Naive thymus-derived CD4-positive, alpha-beta T cell (primary cell): Measurements from ENCODE around the gene P2RY11. TPM values are rescaled to one million over a fixed set of nuclear protein-coding genes. Genes with fewer than 3 reads are reported as not detected.

Source experiments
- ATAC-seq: fragments of 150-1000 bp; cut with Tn5 transposase; 2 replicates; pipeline ENCODE4 v1.10.0; 2021; ENCODE audit warnings: mild to moderate bottlenecking, moderate library complexity
- CTCF ChIA-PET: fragments of 350-600 bp; sonication (Branson Sonifier 250); formaldehyde crosslinking; loops from one replicate; lab custom pipeline; 2021; ENCODE audit warnings: antibody characterized with exemption; lab: Charles Lee
- POLR2A ChIA-PET: fragments of 350-600 bp; sonication (Branson Sonifier 250); formaldehyde crosslinking; loops from one replicate; lab custom pipeline; 2021; ENCODE audit warnings: antibody characterized with exemption, inconsistent platforms; lab: Charles Lee
- DNase-seq, 9 donors: peaks; one replicate each; pipeline versions ENCODE4 v3.0.0 to v3.0.0-alpha.2; 2020 to 2022; ENCODE audit warnings: mixed read lengths in 1 of 9
- H3K27ac ChIP-seq: one replicate; pipeline ENCODE4 v1.7.0; 2013; ENCODE audit warnings: mild to moderate bottlenecking, low read depth, low read length, moderate library complexity
- H3K27me3 ChIP-seq, 2 donors: one replicate each; pipeline ENCODE4 v1.7.0; 2013; ENCODE audit warnings: low read length in 2 of 2, mild to moderate bottlenecking in 2 of 2, moderate library complexity in 2 of 2; ENCODE audit not compliant: control insufficient read depth in 2 of 2, insufficient read depth in 2 of 2
- H3K36me3 ChIP-seq, 3 experiments: 1 replicate in 2 of 3; 2 replicates in 1 of 3; pipeline ENCODE4 v1.7.0; 2013; ENCODE audit warnings: low read length in 3 of 3, mild to moderate bottlenecking in 3 of 3, moderate library complexity in 1 of 3; ENCODE audit not compliant: insufficient read depth in 3 of 3, control insufficient read depth in 2 of 3
- H3K4me1 ChIP-seq, 2 donors: one replicate each; pipeline ENCODE4 v1.7.0; 2013; ENCODE audit warnings: low read length in 2 of 2, mild to moderate bottlenecking in 2 of 2, moderate library complexity in 1 of 2; ENCODE audit not compliant: control insufficient read depth in 2 of 2, insufficient read depth in 2 of 2
- H3K4me3 ChIP-seq: 2 replicates; pipeline ENCODE4 v1.7.0; 2013; ENCODE audit warnings: mild to moderate bottlenecking, low read length
- H3K9me3 ChIP-seq, 3 experiments: 1 replicate in 2 of 3; 2 replicates in 1 of 3; pipeline ENCODE4 v1.7.0; 2013; ENCODE audit warnings: low read length in 3 of 3; ENCODE audit not compliant: control insufficient read depth in 2 of 3
- H3K27ac Mint-ChIP-seq, 9 donors: one replicate each; pipeline ENCODE4 v1.8.0; 2020 to 2022; ENCODE audit warnings: mixed read lengths in 9 of 9, mild to moderate bottlenecking in 8 of 9, moderate library complexity in 5 of 9, inconsistent platforms in 2 of 9
- H3K27me3 Mint-ChIP-seq, 5 donors: one replicate each; pipeline ENCODE4 v1.8.0; 2021 to 2022; ENCODE audit warnings: mixed read lengths in 5 of 5, mild to moderate bottlenecking in 1 of 5
- H3K36me3 Mint-ChIP-seq, 5 donors: one replicate each; pipeline ENCODE4 v1.8.0; 2020 to 2022; ENCODE audit warnings: mixed read lengths in 5 of 5, mild to moderate bottlenecking in 3 of 5, inconsistent platforms in 1 of 5
- H3K4me1 Mint-ChIP-seq, 7 donors: one replicate each; pipeline ENCODE4 v1.8.0; 2020 to 2022; ENCODE audit warnings: mixed read lengths in 7 of 7, mild to moderate bottlenecking in 3 of 7, inconsistent platforms in 1 of 7
- H3K4me3 Mint-ChIP-seq, 10 donors: one replicate each; pipeline ENCODE4 v1.8.0; 2020 to 2022; ENCODE audit warnings: mild to moderate bottlenecking in 10 of 10, mixed read lengths in 10 of 10, moderate library complexity in 6 of 10, inconsistent platforms in 2 of 10
- H3K9me3 Mint-ChIP-seq, 11 donors: one replicate each; pipeline ENCODE4 v1.8.0; 2020 to 2022; ENCODE audit warnings: mixed read lengths in 11 of 11, mild to moderate bottlenecking in 4 of 11, inconsistent platforms in 1 of 11, moderate library complexity in 1 of 11
- intact Hi-C, 2 donors: fragments of 100-400 bp; cut with micrococcal nuclease; formaldehyde crosslinking; loops; one replicate each; pipeline ENCODE4 v1.15.1; 2023
- polyA plus RNA-seq, 2 donors: library from polyadenylated mRNA; unstranded; fragments of 300-500 nt; fragmentation: Illumina TruSeq; gene quantifications; one replicate each; pipeline ENCODE4 v1.2.3, GENCODE V29; 2021
- total RNA-seq, 6 experiments: library from RNA in 5 of 6; stranded (reverse) in 5 of 6; gene quantifications; 1 replicate in 5 of 6; 2 replicates in 1 of 6; pipeline ENCODE4 v1.2.3 and lab custom pipeline; 2021 to 2026

P2RY11 gene
- total and polyA plus RNA-seq, 7 experiments from 2014 or later = 2.7 to 89.3 (median 50.4) TPM

GRCh38 chr19:10091895-10092641, 19.4 kb upstream of the P2RY11 start:
- Mint-ChIP-seq H3K27ac (peak overlapping the region in 1 of 9 donors; percentile 68), H3K4me3 (peak overlapping the region in 1 of 10 donors; percentile 39), H3K36me3 (peaks cover 4 to 42% (median 7%) of the 10 kb centered on the region in 5 donors), H3K9me3 (peaks cover 0 to 4% (median 0%) of the 10 kb centered on the region in 11 donors), H3K4me1 (peaks cover 7 to 26% (median 15%) of the 10 kb centered on the region in 7 donors), H3K27me3 (no peaks in the 10 kb centered on the region)
- POLR2A ChIA-PET = interaction anchor here (0.7 to 2.5 kb wide), 2 partner anchors 12 to 46 kb away, joined by 3 to 7 read pairs; no protein-coding TSS in a partner anchor
- intact Hi-C loops = no loop called here
- no peak overlapping the region for H3K4me3 ChIP-seq
- ATAC-seq = no peak
- CTCF ChIA-PET = no interaction called here
- H3K4me1 ChIP-seq = peaks cover 12 to 14% of the 10 kb centered on the region in 2 donors
- H3K27me3 ChIP-seq = no peaks in the 10 kb centered on the region
- H3K27ac ChIP-seq = no peak overlapping the region
- peaks cover 0 to 47% (median 4%) of the 10 kb centered on the region in 3 experiments for H3K36me3 ChIP-seq
- no peak for DNase-seq
- no peaks in the 10 kb centered on the region for H3K9me3 ChIP-seq

GRCh38 chr19:10092648-10093294, 18.7 kb upstream of the P2RY11 start:
- peaks cover 0 to 47% (median 4%) of the 10 kb centered on the region in 3 experiments for H3K36me3 ChIP-seq
- POLR2A ChIA-PET = interaction anchor here (0.7 to 2.5 kb wide), 4 partner anchors 10 to 45 kb away, joined by 3 to 7 read pairs (median 3); partner anchors contain the start of gene ANGPTL6
- no peak overlapping the region for H3K4me3 ChIP-seq
- Mint-ChIP-seq H3K27me3 (no peaks in the 10 kb centered on the region), H3K36me3 (peaks cover 4 to 36% (median 7%) of the 10 kb centered on the region in 5 donors), H3K4me1 (peaks cover under 1 to 22% (median 8%) of the 10 kb centered on the region in 7 donors), H3K9me3 (peaks cover 0 to 4% (median 0%) of the 10 kb centered on the region in 11 donors), H3K27ac (peak overlapping the region in 4 of 9 donors; percentile 1 to 45 (median 27)), H3K4me3 (no peak overlapping the region)
- CTCF ChIA-PET = no interaction called here
- no peak for DNase-seq
- no peak for ATAC-seq
- no peaks in the 10 kb centered on the region for H3K27me3 ChIP-seq
- intact Hi-C loops = no loop called here
- H3K9me3 ChIP-seq = no peaks in the 10 kb centered on the region
- peaks cover 10 to 15% of the 10 kb centered on the region in 2 donors for H3K4me1 ChIP-seq
- H3K27ac ChIP-seq = no peak overlapping the region

- ATAC-seq (no peak), DNase-seq (no peak)
- Mint-ChIP-seq H3K36me3 (peaks cover 4 to 35% (median 7%) of the 10 kb centered on the region in 5 donors), H3K4me3 (no peak overlapping the region), H3K27me3 (no peaks in the 10 kb centered on the region), H3K27ac (peak overlapping the region in 3 of 9 donors; percentile 11 to 45 (median 43)), H3K9me3 (peaks cover 0 to 4% (median 0%) of the 10 kb centered on the region in 11 donors), H3K4me1 (peaks cover 0 to 22% (median 13%) of the 10 kb centered on the region in 7 donors)
- intact Hi-C loops = no loop called here
- ChIA-PET CTCF (no interaction called here), POLR2A (interaction anchor here (0.7 to 2.5 kb wide), 4 partner anchors 9 to 306 kb away, joined by 3 to 7 read pairs (median 3); partner anchors contain the start of gene ANGPTL6)
- Histone ChIP-seq H3K9me3 (no peaks in the 10 kb centered on the region), H3K27me3 (no peaks in the 10 kb centered on the region), H3K4me1 (peaks cover 10 to 15% of the 10 kb centered on the region in 2 donors), H3K4me3 (no peak overlapping the region), H3K36me3 (peaks cover 0 to 47% (median 4%) of the 10 kb centered on the region in 3 experiments), H3K27ac (no peak overlapping the region)
Observed at GRCh38 chr19:10093295-10094186, 18.0 kb upstream of the P2RY11 start.

GRCh38 chr19:10095622-10095947, 15.9 kb upstream of the P2RY11 start:
- intact Hi-C loops = no loop called here
- ATAC-seq (no peak), DNase-seq (no peak)
- no peak overlapping the region for H3K4me3 ChIP-seq
- Mint-ChIP-seq H3K36me3 (peaks cover 4 to 28% (median 7%) of the 10 kb centered on the region in 5 donors), H3K27me3 (no peaks in the 10 kb centered on the region), H3K27ac (peak overlapping the region in 7 of 9 donors; percentile 32 to 92 (median 74)), H3K4me3 (peak overlapping the region; percentile 33 to 70 (median 52)), H3K4me1 (peaks cover 0 to 34% (median 24%) of the 10 kb centered on the region in 7 donors), H3K9me3 (peaks cover 0 to 5% (median 0%) of the 10 kb centered on the region in 11 donors)
- CTCF ChIA-PET = interaction anchor here (0.5 to 1.2 kb wide), 2 partner anchors 26 to 155 kb away, joined by 3 to 4 read pairs; no protein-coding TSS in a partner anchor
- no peaks in the 10 kb centered on the region for H3K9me3 ChIP-seq
- POLR2A ChIA-PET = interaction anchor here (0.6 to 4.1 kb wide), 12 partner anchors 11 to 622 kb away, joined by 3 to 60 read pairs (median 4); partner anchors contain the start of genes DNM2 and PPAN
- no peaks in the 10 kb centered on the region for H3K27me3 ChIP-seq
- peak overlapping the region; percentile 36 for H3K27ac ChIP-seq
- peaks cover 17 to 21% of the 10 kb centered on the region in 2 donors for H3K4me1 ChIP-seq
- H3K36me3 ChIP-seq = peaks cover 0 to 32% (median 4%) of the 10 kb centered on the region in 3 experiments

- POLR2A ChIA-PET = interaction anchor here (0.6 to 4.1 kb wide), 14 partner anchors 10 to 621 kb away, joined by 3 to 60 read pairs (median 4); partner anchors contain the start of genes DNM2 and PPAN
- no peaks in the 10 kb centered on the region for H3K27me3 Mint-ChIP-seq
- H3K27ac ChIP-seq = peak overlapping the region; percentile 77
- CTCF ChIA-PET = interaction anchor here (0.5 to 1.2 kb wide), 5 partner anchors 25 to 1776 kb away, joined by 3 to 5 read pairs (median 3); no protein-coding TSS in a partner anchor
- H3K36me3 Mint-ChIP-seq = peaks cover 4 to 28% (median 7%) of the 10 kb centered on the region in 5 donors
- H3K4me3 ChIP-seq = peak overlapping the region; percentile 48
- H3K4me1 Mint-ChIP-seq = peaks cover 0 to 35% (median 25%) of the 10 kb centered on the region in 7 donors
- H3K4me3 Mint-ChIP-seq = peak overlapping the region; percentile 27 to 73 (median 60)
- peaks cover 0 to 5% (median 0%) of the 10 kb centered on the region in 11 donors for H3K9me3 Mint-ChIP-seq
- no peaks in the 10 kb centered on the region for H3K27me3 ChIP-seq
- peak; percentile 95 for ATAC-seq
- H3K9me3 ChIP-seq = no peaks in the 10 kb centered on the region
- H3K4me1 ChIP-seq = peaks cover 21 to 22% of the 10 kb centered on the region in 2 donors
- intact Hi-C loops = loop anchor here (1.0 to 2.0 kb wide), 4 partner anchors 8 to 47 kb away; partner anchors contain the start of genes SHFL (in 2 of the 2) and PPAN (in 1 of the 2)
- H3K36me3 ChIP-seq = peaks cover 0 to 29% (median 4%) of the 10 kb centered on the region in 3 experiments
- DNase-seq = peak; percentile 86 to 98 (median 92)
- H3K27ac Mint-ChIP-seq = peak overlapping the region in 8 of 9 donors; percentile 41 to 92 (median 74)
Observed at GRCh38 chr19:10095948-10096614, 15.4 kb upstream of the P2RY11 start.
